Stomach smooth muscle (tissue), 2 donors: ENCODE measurements around the gene ZCCHC14.
A peak's percentile ranks its signal among the peaks of the same experiment; 100 is the strongest.
"Not testable (repeated sequence)": the region's sequence is repeated elsewhere in the genome, so short reads cannot be mapped to it uniquely, and the experiment has no call there.

ENCODE experiments used
- H3K27ac ChIP-seq: one replicate; pipeline ENCODE4 v1.7.0; 2013; ENCODE audit warnings: mild to moderate bottlenecking, low read length, inconsistent platforms
- H3K27me3 ChIP-seq, 2 donors: one replicate each; pipeline ENCODE4 v1.7.0; 2013; ENCODE audit warnings: low read length in 2 of 2; ENCODE audit not compliant: insufficient read depth in 2 of 2, control insufficient read depth in 1 of 2
- H3K36me3 ChIP-seq, 2 donors: one replicate each; pipeline ENCODE4 v1.7.0; 2013; ENCODE audit warnings: low read length in 2 of 2; ENCODE audit not compliant: control insufficient read depth in 2 of 2, insufficient read depth in 2 of 2
- H3K4me1 ChIP-seq: one replicate; pipeline ENCODE4 v1.7.0; 2013; ENCODE audit warnings: low read length; ENCODE audit not compliant: control insufficient read depth, insufficient read depth
- H3K4me3 ChIP-seq, 2 donors: one replicate each; pipeline ENCODE4 v1.7.0; 2013; ENCODE audit warnings: low read length in 2 of 2
- H3K9ac ChIP-seq, 2 donors: one replicate each; pipeline ENCODE4 v1.7.0; 2013; ENCODE audit warnings: low read length in 2 of 2, mild to moderate bottlenecking in 1 of 2
- H3K9me3 ChIP-seq, 2 donors: one replicate each; pipeline ENCODE4 v1.7.0; 2013; ENCODE audit warnings: low read length in 2 of 2; ENCODE audit not compliant: control insufficient read depth in 2 of 2
- donor health status: healthy.
- donor health status: Pancreatic carcinoma.

The ZCCHC14 gene

DNA sequence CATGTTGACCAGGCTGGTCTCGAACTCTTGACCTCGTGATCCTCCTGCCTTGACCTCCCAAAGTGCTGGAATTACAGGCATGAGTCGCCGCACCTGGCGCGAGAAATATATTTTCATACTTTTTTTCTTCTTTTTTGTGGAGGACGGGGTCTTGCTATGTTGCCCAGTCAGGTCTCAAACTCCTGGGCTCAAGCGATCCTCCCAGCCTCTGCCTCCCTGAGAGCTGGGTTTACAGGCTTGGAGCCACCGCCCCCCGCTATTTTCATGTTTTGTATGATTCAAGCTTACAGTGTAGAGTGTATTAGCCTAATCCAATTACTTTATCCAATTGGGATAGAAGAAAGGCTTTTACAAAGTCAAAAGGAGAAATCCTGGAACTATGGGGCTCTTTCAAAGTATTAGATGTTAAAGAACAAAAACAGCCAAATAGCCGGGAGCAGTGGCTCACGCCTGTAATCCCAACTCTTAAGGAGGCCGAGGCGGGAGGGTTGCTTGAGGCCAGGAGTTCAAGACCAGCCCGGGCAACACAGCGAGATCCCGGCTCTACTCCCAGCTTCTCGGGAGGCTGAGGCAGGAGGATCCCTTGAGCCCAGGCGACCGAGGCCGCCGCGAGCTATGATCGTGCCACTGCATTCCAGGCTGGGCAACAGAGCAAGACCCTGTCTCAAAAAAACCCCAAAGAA lies 102.0 kb downstream of the ZCCHC14 start:
- H3K27ac ChIP-seq = peak overlapping the region; percentile 96
- no peaks in the 10 kb centered on the region for H3K27me3 ChIP-seq
- no peaks in the 10 kb centered on the region for H3K9me3 ChIP-seq
- H3K4me3 ChIP-seq = peak overlapping the region in 1 of 2 donors; percentile 90
- H3K36me3 ChIP-seq = no peaks in the 10 kb centered on the region
- peaks cover 42% of the 10 kb centered on the region for H3K4me1 ChIP-seq
- peak overlapping the region in 1 of 2 donors; percentile 86 for H3K9ac ChIP-seq

DNA sequence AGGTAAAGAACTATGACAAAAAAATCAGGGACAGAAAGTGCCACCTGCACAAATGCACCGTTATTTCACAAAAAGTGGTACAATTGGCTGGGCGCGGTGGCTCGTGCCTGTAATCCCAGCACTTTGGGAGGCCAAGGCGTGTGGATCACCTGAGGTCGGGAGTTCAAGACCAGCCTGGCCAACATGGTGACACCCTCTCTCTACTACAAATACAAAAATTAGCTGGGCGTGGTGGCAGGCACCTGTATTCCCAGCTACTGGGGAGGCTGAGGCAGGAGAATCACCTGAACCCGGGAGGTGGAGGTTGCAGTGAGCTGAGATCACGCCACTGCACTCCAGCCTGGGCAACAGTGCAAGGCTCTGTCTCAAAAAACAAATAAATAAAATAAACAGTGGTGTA lies 102.9 kb downstream of the ZCCHC14 start:
- H3K4me3 ChIP-seq, H3K36me3 ChIP-seq, H3K27me3 ChIP-seq, H3K9ac ChIP-seq, H3K9me3 ChIP-seq, H3K27ac ChIP-seq: not testable (repeated sequence)
- H3K4me1 ChIP-seq = peaks cover 37% of the 10 kb centered on the region

DNA sequence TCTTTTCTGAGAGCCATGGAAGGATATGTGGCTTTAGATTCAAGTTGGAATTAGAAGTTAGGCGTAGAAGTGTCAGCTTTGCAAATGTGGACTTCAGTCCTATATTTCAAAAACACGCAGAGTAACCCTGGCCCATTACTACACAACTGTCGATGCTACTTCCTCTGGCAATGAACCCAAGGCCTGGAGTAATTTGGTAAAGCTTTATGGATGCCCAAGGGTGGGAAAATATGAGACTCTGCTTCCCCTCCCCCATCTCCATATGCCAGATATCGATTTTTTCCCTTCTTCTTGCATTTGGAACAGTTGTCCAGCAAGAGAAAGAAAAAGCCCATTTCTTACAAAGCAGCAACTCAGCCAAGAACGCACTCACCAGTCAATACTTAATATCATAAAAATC lies 103.6 kb downstream of the ZCCHC14 start:
- no peak overlapping the region for H3K9ac ChIP-seq
- peaks cover 39% of the 10 kb centered on the region for H3K4me1 ChIP-seq
- peak overlapping the region; percentile 37 for H3K27ac ChIP-seq

DNA sequence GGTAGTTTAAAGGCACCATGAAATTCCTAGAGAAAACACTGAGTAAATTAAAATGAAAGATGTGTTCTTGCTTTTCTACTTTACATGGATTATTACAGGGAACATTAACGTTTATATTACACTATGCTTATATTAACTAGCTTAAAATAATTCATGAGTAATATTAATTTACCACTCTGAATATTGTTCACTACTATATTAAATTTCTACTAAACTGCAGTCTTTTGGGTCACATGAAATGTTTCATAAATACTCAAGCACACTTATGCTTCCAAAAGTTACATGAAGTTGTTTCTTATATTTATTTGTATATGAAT lies 104.0 kb downstream of the ZCCHC14 start:
- Histone ChIP-seq H3K4me1 (peaks cover 39% of the 10 kb centered on the region), H3K27ac (peak overlapping the region; percentile 88), H3K9ac (peak overlapping the region in 1 of 2 donors; percentile 1), H3K36me3 (no peaks in the 10 kb centered on the region), H3K9me3 (no peaks in the 10 kb centered on the region), H3K4me3 (peak overlapping the region in 1 of 2 donors; percentile 59), H3K27me3 (no peaks in the 10 kb centered on the region)

More for the DNA sequence above, 103.6 kb downstream of the ZCCHC14 start:
- Histone ChIP-seq H3K9me3 (no peaks in the 10 kb centered on the region), H3K27me3 (no peaks in the 10 kb centered on the region), H3K4me3 (no peak overlapping the region), H3K36me3 (no peaks in the 10 kb centered on the region)

DNA sequence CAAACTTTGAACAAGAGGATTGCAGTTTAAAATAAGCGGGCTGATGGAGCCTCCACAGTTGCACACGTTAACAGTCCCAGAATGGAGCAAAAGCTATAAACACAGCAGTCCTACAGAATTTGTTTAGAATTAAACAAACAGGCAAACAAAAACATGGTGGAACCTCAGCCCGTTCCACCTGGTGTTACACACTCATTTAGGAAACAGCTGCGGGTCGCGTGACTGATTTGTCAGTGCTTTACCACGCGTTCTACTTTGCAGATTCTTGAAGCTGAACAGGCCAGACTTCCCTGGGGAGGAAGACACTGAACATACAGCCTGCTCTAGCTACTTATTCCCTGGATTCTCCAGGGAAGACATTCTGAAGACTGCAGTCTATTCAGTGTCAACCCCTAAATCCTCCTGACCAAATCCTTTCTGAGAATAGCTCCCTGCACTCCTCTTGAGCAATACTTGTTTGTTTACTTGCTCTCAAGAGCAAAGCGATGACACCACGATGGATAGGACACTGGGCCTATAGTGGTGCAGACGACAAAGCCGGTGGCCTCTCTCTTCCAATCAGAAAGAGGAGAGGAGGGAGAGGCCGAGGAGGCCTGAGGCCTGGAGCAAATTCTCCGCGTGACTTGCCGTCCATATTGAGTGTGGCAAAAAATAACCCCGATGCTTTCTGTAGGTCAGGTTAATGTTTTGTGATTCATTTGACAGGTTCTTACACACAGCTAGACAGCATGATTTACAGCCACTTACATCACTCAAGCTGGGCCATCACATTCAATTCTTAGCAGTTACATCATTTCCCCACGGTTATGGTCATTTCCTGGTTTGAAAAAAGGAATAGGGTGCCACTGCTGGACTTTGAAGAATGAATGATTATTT lies 104.6 kb downstream of the ZCCHC14 start:
- H3K27me3 ChIP-seq = no peaks in the 10 kb centered on the region
- H3K27ac ChIP-seq = peak overlapping the region; percentile 88
- no peaks in the 10 kb centered on the region for H3K9me3 ChIP-seq
- H3K4me3 ChIP-seq = peak overlapping the region; percentile 1 to 59
- H3K36me3 ChIP-seq = no peaks in the 10 kb centered on the region
- H3K9ac ChIP-seq = peak overlapping the region; percentile 1 to 68
- peaks cover 33% of the 10 kb centered on the region for H3K4me1 ChIP-seq

DNA sequence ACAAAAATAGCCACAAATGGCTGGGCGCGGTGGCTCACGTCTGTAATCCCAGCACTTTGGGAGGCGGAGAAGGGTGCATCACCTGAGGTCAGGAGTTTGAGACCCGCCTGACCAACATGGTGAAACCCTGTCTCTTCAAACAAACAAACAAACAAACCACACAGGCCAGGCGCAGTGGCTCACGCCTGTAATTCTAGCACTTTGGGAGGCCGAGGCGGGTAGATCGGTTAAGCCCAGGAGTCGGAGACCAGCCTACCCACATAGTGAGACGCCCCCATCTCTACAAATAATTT lies 108.0 kb downstream of the ZCCHC14 start:
- peak overlapping the region in 1 of 2 donors; percentile 83 for H3K4me3 ChIP-seq
- not testable (repeated sequence) for H3K36me3 ChIP-seq, H3K9me3 ChIP-seq, H3K27me3 ChIP-seq
- H3K4me1 ChIP-seq = peaks cover 42% of the 10 kb centered on the region
- peak overlapping the region in 1 of 2 donors; percentile 70 for H3K9ac ChIP-seq
- H3K27ac ChIP-seq = peak overlapping the region; percentile 85

- Histone ChIP-seq H3K9ac (peak overlapping the region; percentile 70 to 80), H3K4me3 (peak overlapping the region; percentile 78 to 83), H3K9me3 (no peaks in the 10 kb centered on the region), H3K27ac (peak overlapping the region; percentile 85), H3K27me3 (no peaks in the 10 kb centered on the region), H3K4me1 (peaks cover 45% of the 10 kb centered on the region), H3K36me3 (no peaks in the 10 kb centered on the region)
These were observed 108.5 kb downstream of the ZCCHC14 start for GRCh38 chr16:87384162-87384874.

GRCh38 chr16:87383505-87384161 lies 109.2 kb downstream of the ZCCHC14 start, which contains the start of gene FBXO31:
FBXO31 (minus strand) TSS chr16:87383776; CDS start chr16:87383744, 32 bp downstream.
- H3K9ac ChIP-seq = peak within 1 kb of the TSS; percentile 80 to 81
- H3K4me1 ChIP-seq = peaks cover 45% of the 10 kb centered on the region

GRCh38 chr16:87382023-87382785 lies 110.6 kb downstream of the ZCCHC14 start:
- Histone ChIP-seq H3K9me3 (no peaks in the 10 kb centered on the region), H3K27me3 (no peaks in the 10 kb centered on the region), H3K27ac (peak overlapping the region; percentile 81), H3K4me3 (peak overlapping the region; percentile 33 to 83), H3K36me3 (no peaks in the 10 kb centered on the region), H3K9ac (peak overlapping the region; percentile 68 to 81), H3K4me1 (peaks cover 34% of the 10 kb centered on the region)

More at GRCh38 chr16:87383505-87384161, 109.2 kb downstream of the ZCCHC14 start, which contains the start of gene FBXO31:
- Histone ChIP-seq H3K27ac (peak within 1 kb of the TSS; percentile 85), H3K9me3 (no peaks in the 10 kb centered on the region), H3K27me3 (no peaks in the 10 kb centered on the region), H3K36me3 (no peaks in the 10 kb centered on the region), H3K4me3 (peak within 1 kb of the TSS; percentile 78 to 83)

GRCh38 chr16:87380881-87381280 lies 111.9 kb downstream of the ZCCHC14 start:
- peak overlapping the region; percentile 58 to 59 for H3K9ac ChIP-seq
- H3K4me3 ChIP-seq = peak overlapping the region; percentile 33 to 83
- H3K27me3 ChIP-seq = no peaks in the 10 kb centered on the region
- no peaks in the 10 kb centered on the region for H3K36me3 ChIP-seq
- H3K4me1 ChIP-seq = peaks cover 39% of the 10 kb centered on the region
- no peaks in the 10 kb centered on the region for H3K9me3 ChIP-seq
- peak overlapping the region; percentile 81 for H3K27ac ChIP-seq
